ENCODE measurements around the gene PLD5.

DNA sequence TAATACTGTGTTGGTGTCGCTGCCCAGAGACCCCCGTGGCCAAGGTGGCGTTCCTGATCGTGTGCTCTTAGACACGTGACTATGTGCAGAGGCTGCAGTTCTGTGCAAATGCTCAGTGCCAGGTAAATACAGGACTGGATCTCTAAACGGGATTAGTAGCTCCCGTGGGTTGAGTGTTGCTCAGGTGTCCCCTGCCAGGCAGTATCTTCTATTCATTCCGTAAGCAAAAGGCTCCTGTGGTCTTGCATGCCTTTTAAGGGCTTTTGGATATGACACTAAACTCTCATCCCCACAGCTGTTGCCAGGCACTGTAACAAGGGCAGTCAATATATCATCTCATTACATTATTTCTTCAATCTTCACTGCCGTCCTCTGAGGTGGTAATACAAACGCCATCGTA is 431.4 kb downstream of the PLD5 start:
- TF ChIP-seq, protein P1, sequence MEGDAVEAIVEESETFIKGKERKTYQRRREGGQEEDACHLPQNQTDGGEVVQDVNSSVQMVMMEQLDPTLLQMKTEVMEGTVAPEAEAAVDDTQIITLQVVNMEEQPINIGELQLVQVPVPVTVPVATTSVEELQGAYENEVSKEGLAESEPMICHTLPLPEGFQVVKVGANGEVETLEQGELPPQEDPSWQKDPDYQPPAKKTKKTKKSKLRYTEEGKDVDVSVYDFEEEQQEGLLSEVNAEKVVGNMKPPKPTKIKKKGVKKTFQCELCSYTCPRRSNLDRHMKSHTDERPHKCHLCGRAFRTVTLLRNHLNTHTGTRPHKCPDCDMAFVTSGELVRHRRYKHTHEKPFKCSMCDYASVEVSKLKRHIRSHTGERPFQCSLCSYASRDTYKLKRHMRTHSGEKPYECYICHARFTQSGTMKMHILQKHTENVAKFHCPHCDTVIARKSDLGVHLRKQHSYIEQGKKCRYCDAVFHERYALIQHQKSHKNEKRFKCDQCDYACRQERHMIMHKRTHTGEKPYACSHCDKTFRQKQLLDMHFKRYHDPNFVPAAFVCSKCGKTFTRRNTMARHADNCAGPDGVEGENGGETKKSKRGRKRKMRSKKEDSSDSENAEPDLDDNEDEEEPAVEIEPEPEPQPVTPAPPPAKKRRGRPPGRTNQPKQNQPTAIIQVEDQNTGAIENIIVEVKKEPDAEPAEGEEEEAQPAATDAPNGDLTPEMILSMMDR (IDR thresholded peaks at IDR 0.05): no peak
- TF ChIP-seq POLR2A (IDR thresholded peaks at IDR 0.05): no peak

All from testis (tissue), 2 donors.